Chondrocyte (in vitro differentiated cells): ENCODE measurements around the gene KLHL40. TPM values are rescaled to one million over a fixed set of nuclear protein-coding genes. Genes with fewer than 3 reads are reported as not detected.

Experiments used
- DNase-seq: peaks from one replicate; pipeline ENCODE4 v3.0.0; 2021; ENCODE audit warnings: mixed read lengths, low spot score
- H3K27ac Mint-ChIP-seq: one replicate; pipeline ENCODE4 v1.8.0; 2021; ENCODE audit warnings: mild to moderate bottlenecking, moderate library complexity, mixed read lengths; ENCODE audit not compliant: unreplicated experiment
- H3K27me3 Mint-ChIP-seq: 2 replicates; pipeline ENCODE4 v1.8.0; 2021; ENCODE audit warnings: low read depth, mixed read lengths
- H3K36me3 Mint-ChIP-seq: 2 replicates; pipeline ENCODE4 v1.8.0; 2021; ENCODE audit warnings: low read depth, mixed read lengths
- H3K4me1 Mint-ChIP-seq: 2 replicates; pipeline ENCODE4 v1.8.0; 2021; ENCODE audit warnings: low read depth, mild to moderate bottlenecking, mixed read lengths
- H3K4me3 Mint-ChIP-seq: one replicate; pipeline ENCODE4 v1.8.0; 2021; ENCODE audit warnings: mild to moderate bottlenecking, moderate library complexity, mixed read lengths; ENCODE audit not compliant: unreplicated experiment
- H3K9me3 Mint-ChIP-seq: 2 replicates; pipeline ENCODE4 v1.8.0; 2021; ENCODE audit warnings: low read depth, mixed read lengths
- total RNA-seq: library from RNA; stranded (reverse); gene quantifications from 3 replicates; pipeline ENCODE4 v1.2.1, GENCODE V29; 2021
- TF ChIP-seq, protein P1 (sequence below): fragments of 200-600 bp; sonication (generic); IDR thresholded peaks from 2 replicates; pipeline ENCODE4 v1.5.0; 2021; ENCODE audit warnings: antibody characterized with exemption, mild to moderate bottlenecking, moderate library complexity

KLHL40 gene
- total RNA-seq, 1 donor from 2014 or later = not detected

DNA sequence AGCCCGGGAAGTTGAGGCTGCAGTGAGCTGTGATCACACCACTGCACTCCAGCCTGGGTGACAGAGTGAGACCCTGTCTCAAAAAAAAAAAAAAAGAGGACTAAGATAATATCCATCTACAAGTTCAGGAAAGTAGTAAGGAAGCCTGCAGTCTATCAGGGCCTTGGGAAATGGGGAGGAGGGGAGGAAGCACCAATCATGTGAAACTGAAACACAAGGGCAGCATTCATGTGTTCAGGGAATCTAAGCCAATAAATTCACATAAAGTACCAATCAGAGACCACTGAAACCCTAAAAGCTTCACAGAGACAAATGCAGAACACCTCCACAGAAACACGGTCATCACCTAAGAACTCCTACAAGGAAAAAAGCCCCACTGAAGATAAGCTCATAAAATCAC, 40.1 kb downstream of the KLHL40 start:
- Mint-ChIP-seq H3K9me3 (peaks cover 4% of the 10 kb centered on the region), H3K27me3 (peaks cover 19% of the 10 kb centered on the region), H3K36me3 (peaks cover 2% of the 10 kb centered on the region), H3K4me3 (no peak overlapping the region), H3K27ac (no peak overlapping the region), H3K4me1 (no peaks in the 10 kb centered on the region)
- no peak for DNase-seq
- TF ChIP-seq, protein P1, sequence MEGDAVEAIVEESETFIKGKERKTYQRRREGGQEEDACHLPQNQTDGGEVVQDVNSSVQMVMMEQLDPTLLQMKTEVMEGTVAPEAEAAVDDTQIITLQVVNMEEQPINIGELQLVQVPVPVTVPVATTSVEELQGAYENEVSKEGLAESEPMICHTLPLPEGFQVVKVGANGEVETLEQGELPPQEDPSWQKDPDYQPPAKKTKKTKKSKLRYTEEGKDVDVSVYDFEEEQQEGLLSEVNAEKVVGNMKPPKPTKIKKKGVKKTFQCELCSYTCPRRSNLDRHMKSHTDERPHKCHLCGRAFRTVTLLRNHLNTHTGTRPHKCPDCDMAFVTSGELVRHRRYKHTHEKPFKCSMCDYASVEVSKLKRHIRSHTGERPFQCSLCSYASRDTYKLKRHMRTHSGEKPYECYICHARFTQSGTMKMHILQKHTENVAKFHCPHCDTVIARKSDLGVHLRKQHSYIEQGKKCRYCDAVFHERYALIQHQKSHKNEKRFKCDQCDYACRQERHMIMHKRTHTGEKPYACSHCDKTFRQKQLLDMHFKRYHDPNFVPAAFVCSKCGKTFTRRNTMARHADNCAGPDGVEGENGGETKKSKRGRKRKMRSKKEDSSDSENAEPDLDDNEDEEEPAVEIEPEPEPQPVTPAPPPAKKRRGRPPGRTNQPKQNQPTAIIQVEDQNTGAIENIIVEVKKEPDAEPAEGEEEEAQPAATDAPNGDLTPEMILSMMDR = no peak

DNA sequence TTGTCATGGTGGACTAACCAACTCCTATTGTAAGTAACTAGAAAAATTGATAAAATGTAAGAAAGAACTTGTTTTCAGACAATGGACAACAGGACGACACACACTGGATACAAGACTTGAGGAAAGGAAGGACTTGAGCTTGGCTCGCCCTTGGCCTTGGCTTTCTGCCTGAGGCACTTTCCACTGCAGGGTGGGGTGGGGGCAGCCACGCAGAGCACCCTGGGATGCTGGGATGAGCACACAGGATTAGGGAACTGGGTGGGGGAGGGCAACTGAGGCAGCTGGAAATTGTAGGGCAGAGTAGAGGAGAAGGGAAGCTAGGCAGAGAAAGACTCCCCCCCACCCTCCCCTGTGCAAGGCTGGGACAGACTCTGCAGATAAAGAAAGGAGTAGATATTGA, 42.7 kb downstream of the KLHL40 start:
- DNase-seq = no peak
- TF ChIP-seq, protein P1 = no peak
- Mint-ChIP-seq H3K9me3 (peaks cover 4% of the 10 kb centered on the region), H3K4me1 (no peaks in the 10 kb centered on the region), H3K27ac (no peak overlapping the region), H3K4me3 (no peak overlapping the region), H3K27me3 (peaks cover 11% of the 10 kb centered on the region), H3K36me3 (peaks cover 2% of the 10 kb centered on the region)

- TF ChIP-seq, protein P1 = no peak
- no peak overlapping the region for H3K27ac Mint-ChIP-seq
- peaks cover 11% of the 10 kb centered on the region for H3K27me3 Mint-ChIP-seq
- H3K4me1 Mint-ChIP-seq = no peaks in the 10 kb centered on the region
- no peak for DNase-seq
- H3K4me3 Mint-ChIP-seq = no peak overlapping the region
- peaks cover 2% of the 10 kb centered on the region for H3K36me3 Mint-ChIP-seq
- H3K9me3 Mint-ChIP-seq = peaks cover 4% of the 10 kb centered on the region
These were observed 43.5 kb downstream of the KLHL40 start for GRCh38 chr3:42728668-42729364.

DNA sequence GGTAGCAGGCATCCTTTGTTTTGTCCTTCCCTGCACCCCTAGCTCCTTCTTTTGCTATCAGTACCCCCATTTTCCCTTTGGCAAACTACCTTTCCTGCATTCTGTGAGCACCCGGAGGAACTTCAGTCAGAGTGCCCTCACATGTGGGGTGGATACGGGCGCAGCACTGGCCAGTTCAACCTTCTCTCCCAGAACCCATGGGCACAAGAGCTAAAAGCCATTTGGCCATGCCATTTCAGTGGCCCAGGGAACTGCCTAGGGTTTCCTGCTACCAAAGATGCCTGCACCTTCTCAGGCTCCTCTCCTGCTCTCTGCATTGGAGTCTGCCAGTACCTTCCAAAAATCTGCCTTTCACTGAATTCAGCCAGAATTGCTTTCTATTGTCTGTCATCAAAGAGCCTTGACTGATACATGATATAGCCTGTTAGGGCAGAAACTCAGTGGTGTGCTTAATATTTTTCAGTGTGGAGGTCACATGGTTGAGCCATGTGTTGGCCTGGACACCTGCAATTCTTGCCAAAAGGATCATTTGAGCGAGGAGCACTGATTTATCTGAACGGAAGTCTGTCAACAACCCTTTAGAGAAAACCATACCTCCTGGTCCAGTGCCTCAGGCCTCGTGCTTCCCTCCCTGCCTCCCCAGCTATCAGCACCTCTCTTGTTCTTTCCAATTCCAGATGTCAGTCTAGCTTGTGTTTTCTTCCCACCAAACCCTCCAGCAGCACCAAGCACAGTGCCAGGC, 44.2 kb downstream of the KLHL40 start:
- peaks cover 8% of the 10 kb centered on the region for H3K27me3 Mint-ChIP-seq
- no peak for DNase-seq
- H3K36me3 Mint-ChIP-seq = peaks cover 2% of the 10 kb centered on the region
- H3K4me1 Mint-ChIP-seq = no peaks in the 10 kb centered on the region
- TF ChIP-seq, protein P1 = no peak
- H3K27ac Mint-ChIP-seq = no peak overlapping the region
- H3K9me3 Mint-ChIP-seq = peaks cover 4% of the 10 kb centered on the region
- no peak overlapping the region for H3K4me3 Mint-ChIP-seq

DNA sequence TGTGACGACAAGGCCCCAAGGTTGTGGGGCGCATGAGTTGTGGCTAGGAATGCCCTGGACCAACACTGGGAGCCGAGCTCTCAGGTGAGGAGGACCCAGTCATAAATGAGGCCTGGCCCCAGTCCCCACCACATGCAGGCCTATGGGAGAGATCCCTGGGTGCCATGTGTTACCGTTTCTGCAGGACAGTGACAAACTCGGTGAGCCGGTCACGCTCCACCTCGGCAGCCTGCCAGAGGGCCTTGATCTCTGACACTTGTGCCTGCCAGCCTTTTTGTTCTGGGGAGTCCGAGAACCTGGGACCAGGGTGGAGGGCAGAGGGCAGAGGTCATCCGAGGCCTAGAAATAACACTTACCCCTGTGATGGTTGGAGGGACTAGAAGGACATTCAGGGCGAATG, 45.0 kb downstream of the KLHL40 start:
- no peak overlapping the region for H3K27ac Mint-ChIP-seq
- no peaks in the 10 kb centered on the region for H3K4me1 Mint-ChIP-seq
- DNase-seq = no peak
- TF ChIP-seq, protein P1 = no peak
- H3K9me3 Mint-ChIP-seq = peaks cover 4% of the 10 kb centered on the region
- H3K27me3 Mint-ChIP-seq = peaks cover 11% of the 10 kb centered on the region
- H3K4me3 Mint-ChIP-seq = no peak overlapping the region
- H3K36me3 Mint-ChIP-seq = peaks cover 2% of the 10 kb centered on the region
